ENCODE data around the gene FHAD1.
"Not testable (repeated sequence)": the region's sequence is repeated elsewhere in the genome, so short reads cannot be mapped to it uniquely, and the experiment has no call there.

The FHAD1 gene

DNA sequence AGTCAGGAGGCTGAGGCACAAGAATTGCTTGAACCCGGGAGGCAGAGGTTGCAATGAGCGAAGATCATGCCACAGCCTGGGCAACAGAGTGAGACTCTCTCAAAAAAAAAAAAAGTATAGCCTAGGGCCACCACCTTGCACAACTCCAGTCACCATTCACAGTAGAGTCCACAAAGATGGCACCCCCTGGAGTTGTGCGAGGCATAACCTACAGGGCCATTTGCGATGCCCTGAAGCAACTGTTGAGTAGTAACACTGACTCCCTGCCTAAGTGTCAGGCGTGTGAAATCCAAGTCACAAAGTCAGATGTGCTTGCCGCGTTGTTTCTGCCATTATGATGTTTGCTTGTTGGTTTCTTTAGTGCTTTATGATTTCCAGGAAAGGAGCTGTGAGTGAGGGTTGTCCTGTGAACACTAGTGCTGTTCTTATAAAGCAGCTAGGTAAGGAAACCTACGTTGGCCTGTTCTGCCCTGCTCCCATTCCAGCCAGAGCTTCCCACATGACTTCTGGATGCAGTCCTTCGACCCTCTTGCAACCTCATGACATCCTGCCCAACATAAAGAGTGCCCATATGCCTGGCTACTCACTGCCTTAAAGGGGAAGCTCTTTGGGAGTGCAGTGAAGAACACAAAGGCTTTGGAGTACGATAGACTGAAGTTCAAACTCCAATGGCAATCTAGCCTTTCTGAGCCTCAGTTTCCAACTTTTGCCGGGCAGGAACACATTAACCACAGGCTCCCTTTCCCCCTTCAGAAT is 29.8 kb downstream of the FHAD1 start:
- DNase-seq (ENCODE audit: low read depth, low spot score), result no peak

GRCh38 chr1:15277447-15277838 is 30.4 kb downstream of the FHAD1 start:
- DNase-seq (ENCODE audit: low read depth, low spot score), result no peak

DNA sequence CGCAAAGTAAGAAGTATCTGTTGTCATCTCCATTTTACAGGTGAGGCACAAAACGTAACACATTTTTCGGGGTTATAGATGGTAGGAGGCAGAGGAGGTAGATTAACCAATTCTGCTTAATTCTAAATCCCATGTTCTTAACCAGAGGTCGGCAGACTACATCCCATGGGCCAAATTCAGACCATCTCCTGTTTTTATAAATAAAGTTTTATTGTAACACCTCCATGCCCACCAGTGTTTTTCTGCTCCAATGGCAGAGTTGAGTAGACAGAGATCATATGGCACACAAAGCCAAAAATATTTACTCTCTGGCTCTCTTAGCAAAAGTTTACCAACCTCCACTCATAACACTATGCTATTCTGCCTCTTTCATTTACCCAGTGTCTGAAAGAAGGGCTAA is 30.9 kb downstream of the FHAD1 start:
- no peak for DNase-seq (ENCODE audit: low read depth, low spot score)

DNA sequence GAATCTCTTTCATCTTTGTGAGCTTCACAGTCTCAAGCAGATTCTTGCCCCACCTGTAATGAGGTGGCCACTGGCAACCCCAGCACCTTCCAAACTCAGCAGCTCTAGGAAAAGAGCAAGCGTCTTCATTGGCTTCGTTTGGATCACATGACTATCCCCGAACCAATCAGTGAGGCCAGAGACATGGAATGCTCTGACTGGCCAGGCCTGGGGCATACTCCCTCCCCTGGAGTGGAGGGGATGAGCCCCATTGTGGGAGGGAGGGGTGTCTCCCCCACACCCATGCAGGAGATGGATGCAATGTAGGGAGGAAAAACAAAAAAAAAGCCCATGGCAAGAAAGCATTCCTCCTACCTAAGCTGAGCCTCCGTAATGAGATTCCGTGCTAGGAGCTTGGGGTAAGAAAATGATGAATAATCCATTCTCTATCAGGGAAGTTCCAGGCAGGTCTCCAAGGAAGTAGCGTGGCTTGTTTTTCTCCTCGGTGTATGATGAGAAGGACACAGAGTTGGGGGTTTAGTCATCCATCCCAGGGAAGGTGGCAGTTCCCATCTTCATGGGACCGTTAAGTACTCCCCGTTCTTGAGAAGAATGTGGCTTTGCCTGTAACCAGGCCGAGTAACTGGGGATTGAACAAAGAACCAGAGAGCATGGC is 32.7 kb downstream of the FHAD1 start:
- no peak for DNase-seq (ENCODE audit: low read depth, low spot score)

DNA sequence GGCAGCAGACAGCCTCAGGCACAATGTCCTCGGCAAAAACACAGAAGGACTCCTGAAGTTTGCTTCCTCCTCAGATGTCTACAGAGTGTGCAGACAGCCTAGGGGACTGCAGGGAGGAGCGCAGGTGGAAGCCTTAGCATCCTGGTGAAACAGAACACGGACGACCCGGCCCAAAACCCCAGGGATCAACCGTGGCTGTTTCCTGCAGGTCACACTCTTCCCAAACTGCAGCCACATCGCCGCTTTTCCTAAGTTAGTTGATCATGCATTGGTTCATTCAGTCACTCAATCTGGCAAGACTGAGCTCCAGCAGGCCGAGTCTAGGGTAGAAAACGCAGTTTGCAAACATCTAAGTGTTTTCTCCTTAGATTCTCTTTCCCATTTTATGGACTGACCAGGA is 33.4 kb downstream of the FHAD1 start:
- DNase-seq (ENCODE audit: low read depth, low spot score), result no peak

DNA sequence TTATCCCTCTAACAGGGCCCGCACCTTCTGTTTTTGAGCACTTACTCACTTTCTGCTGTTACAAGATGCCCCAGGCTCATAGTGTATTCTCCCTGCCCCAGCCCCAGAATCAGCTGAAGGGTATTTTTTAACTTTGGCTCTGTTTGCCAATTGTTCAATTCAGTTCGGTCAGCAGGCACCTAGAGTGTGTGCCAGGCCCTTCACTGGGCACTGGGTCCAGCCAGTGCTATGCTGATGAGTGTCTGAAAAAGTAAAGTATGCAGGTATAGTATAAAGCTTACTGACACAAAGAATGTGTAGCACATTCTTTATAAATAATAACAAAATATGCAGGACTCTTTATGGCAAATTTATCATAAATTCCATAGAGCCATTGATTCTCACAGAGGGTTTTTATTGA is 35.0 kb downstream of the FHAD1 start:
- DNase-seq (ENCODE audit: low read depth, low spot score), result no peak

- DNase-seq (ENCODE audit: low read depth, low spot score), result no peak
Observed at GRCh38 chr1:15282810-15283474, 35.9 kb downstream of the FHAD1 start.

GRCh38 chr1:15283526-15283925 is 36.5 kb downstream of the FHAD1 start:
- no peak for DNase-seq (ENCODE audit: low read depth, low spot score)

DNA sequence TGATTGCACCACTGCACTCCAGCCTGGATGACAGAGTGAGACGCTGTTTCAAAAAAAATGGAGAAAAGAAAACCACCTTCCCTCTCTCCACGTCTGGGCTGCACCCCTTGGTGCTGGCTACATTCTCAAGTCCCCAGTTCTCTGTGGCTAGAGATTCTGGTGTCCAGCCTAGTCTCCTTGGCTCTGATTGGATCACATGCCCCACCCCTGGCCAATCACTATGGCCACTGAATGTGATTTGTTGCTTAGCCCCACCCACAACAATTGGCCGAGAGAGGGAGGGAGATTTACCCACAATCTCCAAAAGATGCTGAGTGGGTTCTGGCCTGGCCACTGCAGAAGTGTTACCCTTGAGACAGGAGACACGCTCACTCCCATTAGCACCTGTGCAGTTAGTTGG is 39.4 kb downstream of the FHAD1 start:
- DNase-seq (ENCODE audit: low read depth, low spot score), result no peak

DNA sequence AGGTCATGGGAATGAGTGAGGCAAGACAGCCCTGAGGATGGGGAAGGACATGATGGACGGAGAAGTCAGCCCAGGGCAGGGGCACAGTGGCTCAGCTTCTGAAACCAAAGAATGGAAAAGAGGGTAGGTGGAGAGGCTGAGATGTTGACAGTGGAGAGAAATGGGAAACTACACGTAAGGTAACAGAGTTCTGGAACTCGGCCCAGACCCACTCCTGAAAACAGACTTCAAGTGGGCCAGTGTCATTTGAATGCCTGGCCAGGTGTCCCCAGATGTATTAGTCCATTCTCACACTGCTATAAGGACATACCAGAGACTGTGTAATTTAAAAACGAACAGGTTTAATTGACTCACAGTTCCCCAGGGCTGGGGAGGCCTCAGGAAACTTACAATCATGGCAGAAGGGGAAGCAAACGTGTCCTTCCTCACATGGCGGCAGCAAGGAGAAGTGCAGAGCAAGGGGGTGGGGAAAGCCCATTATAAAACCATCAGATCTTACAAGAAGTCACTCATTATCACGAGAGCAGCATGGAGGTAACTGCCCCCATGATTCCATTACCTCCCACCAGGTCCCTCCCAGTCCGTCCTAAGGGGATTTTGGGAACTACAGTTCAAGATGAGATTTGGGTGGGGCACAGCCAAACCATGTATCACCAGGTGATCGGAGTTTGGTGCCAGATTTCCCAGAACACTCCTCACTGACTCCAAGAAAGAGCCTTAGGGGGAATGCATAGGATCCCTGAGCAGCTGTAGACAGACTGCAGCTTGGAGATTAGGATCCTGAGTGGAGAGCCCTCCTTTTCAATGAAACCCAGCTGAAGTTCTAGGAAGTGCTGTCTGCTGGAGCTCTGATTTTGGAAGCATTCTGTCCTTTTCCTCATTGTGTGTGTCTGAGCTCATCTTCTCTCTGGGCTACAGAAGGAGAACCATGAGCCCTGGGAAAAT is 40.3 kb downstream of the FHAD1 start:
- DNase-seq (ENCODE audit: low read depth, low spot score), result no peak

- no peak for DNase-seq (ENCODE audit: low read depth, low spot score)
Observed at GRCh38 chr1:15288173-15288926, 41.3 kb downstream of the FHAD1 start.

DNA sequence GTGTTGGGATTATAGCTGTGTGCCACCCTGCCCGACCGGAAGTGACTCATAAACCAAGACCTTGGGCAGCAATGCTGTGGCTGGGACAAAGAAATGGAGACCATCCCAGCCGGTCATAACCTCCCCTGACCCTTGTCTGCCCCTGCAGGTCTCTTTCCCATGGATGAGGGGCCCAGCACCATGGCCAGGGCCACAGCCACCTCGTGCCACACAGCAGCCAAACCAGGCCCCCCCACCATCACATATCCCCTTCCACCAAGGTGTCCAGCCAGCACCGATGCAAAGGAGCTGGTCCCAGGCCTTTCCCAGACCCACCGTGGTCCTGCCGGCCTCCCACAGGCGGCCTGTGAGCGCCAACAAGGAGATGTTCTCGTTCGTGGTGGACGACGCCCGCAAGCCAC is 42.2 kb downstream of the FHAD1 start:
- DNase-seq (ENCODE audit: low read depth, low spot score), result no peak

- no peak for DNase-seq (ENCODE audit: low read depth, low spot score)
Observed at GRCh38 chr1:15290382-15290781, 43.4 kb downstream of the FHAD1 start.

DNA sequence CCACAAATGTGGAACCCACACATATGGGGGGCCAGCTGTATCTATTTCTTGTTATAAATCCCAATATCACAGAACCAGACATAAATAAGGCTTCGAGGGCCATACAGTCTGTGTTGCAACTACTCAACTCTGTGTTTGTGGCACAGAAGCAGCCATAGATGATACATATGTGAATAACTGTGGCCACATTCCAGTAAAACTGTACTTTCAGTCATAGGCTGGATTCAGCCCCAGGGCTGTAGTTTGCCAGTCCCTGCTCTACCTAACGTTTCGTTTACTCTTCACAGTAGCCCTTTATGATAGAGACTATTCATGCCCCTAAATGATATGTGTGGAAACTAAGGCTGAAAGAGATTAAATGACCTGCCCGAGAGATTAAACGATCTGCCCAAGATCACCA is 48.7 kb downstream of the FHAD1 start:
- DNase-seq (ENCODE audit: low read depth, low spot score), result no peak

GRCh38 chr1:15296585-15297321 is 49.7 kb downstream of the FHAD1 start:
- DNase-seq (ENCODE audit: low read depth, low spot score), result no peak

GRCh38 chr1:15297975-15298374 is 51.0 kb downstream of the FHAD1 start:
- not testable (repeated sequence) for DNase-seq (ENCODE audit: low read depth, low spot score)

GRCh38 chr1:15299179-15299578 is 52.2 kb downstream of the FHAD1 start:
- DNase-seq (ENCODE audit: low read depth, low spot score), result no peak

- no peak for DNase-seq (ENCODE audit: low read depth, low spot score)
Observed at GRCh38 chr1:15299806-15300205, 52.8 kb downstream of the FHAD1 start.

DNA sequence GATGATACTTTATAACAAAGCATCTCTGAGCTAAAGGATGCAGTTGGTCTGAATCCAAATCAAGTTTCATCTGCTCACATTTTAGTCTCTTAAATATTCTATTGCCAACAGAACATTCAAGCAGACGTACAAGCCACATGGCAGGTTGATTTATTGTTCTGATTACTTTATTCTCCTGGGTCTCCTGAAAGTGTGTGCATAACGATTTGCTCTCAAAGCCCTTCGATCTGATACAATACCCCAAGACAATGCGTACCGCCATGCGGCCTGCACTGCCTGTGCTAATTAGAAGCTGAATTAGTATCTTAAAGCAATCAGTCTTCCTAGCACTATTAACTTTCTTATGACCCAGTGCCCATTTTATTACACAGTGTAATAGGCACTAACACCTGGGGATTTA is 56.9 kb downstream of the FHAD1 start:
- DNase-seq (ENCODE audit: low read depth, low spot score), result no peak

GRCh38 chr1:15304708-15305467 is 57.9 kb downstream of the FHAD1 start:
- peak; percentile 58 for DNase-seq (ENCODE audit: low read depth, low spot score)
